Body of pancreas (tissue), 4 donors: ENCODE data around the gene NAALADL1.

Experiments
- CTCF ChIP-seq, 7 experiments: fragments of 450-650 bp in 4 of 7; fragments of 200-600 bp in 3 of 7; sonication (generic) in 3 of 7; IDR thresholded peaks; one replicate each; pipeline ENCODE4 v1.5.1; 2016 to 2019; ENCODE audit warnings: antibody characterized with exemption in 7 of 7
- POLR2A ChIP-seq, 3 donors: fragments of 450-650 bp; IDR thresholded peaks; one replicate each; pipeline ENCODE4 v1.6.1; 2016; ENCODE audit warnings: antibody characterized with exemption in 3 of 3, mild to moderate bottlenecking in 2 of 3

- no peak for TF ChIP-seq POLR2A (IDR thresholded peaks at IDR 0.05)
- TF ChIP-seq CTCF (IDR thresholded peaks at IDR 0.05), result no peak
Measured at GRCh38 chr11:65069217-65069616, 10.9 kb upstream of the NAALADL1 start.
